GM19438 (cell line): Measurements from ENCODE around the gene RABEPK.
"Not testable (repeated sequence)": the region's sequence is repeated elsewhere in the genome, so short reads cannot be mapped to it uniquely, and the experiment has no call there.

Experiments used
- ATAC-seq: cut with Tn5 transposase; IDR thresholded peaks from one replicate; pipeline ENCODE4 v1.9.1; 2021; ENCODE audit warnings: low read depth; ENCODE audit not compliant: unreplicated experiment

RABEPK gene, protein sequence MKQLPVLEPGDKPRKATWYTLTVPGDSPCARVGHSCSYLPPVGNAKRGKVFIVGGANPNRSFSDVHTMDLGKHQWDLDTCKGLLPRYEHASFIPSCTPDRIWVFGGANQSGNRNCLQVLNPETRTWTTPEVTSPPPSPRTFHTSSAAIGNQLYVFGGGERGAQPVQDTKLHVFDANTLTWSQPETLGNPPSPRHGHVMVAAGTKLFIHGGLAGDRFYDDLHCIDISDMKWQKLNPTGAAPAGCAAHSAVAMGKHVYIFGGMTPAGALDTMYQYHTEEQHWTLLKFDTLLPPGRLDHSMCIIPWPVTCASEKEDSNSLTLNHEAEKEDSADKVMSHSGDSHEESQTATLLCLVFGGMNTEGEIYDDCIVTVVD

DNA sequence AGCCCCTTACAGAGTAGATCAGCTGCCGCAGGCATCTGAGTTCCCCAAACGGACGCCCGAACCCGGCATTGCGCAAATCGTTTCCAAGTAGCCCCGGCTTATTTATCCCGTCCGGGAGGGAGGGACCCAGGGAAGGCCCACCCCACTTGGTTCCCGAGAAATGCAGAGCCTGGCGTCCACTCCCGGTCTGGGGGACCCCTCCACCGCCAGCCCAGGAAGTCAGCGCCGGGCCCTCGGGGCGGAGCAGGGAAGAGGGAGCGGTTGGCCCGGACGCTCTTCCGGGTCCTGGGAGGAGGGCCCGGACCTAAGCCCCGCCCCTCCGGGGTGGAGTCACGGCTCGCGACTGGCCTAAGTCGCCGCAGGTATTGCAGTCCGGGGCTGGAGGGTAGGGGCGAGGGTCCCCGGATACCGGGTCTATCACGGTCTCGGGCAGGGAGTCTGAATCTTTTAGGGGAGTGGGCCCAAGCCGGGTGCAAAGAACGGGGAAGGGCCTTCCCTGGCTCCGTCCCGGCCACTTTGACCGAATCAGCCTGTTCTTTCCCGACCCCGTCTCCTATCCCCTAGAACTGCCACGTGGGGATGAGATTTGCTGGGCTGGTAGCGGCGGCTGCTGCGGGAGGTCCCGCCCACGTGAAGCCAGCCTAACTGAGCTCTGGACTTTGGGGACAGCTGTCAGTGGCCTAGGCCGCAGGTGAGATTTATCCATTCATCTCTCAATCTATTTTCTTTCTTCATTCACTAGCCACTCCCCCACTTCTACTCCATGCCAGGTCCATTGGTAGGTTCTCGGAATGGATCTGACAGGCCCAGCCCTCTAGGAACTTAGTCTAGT, at the start of gene RABEPK:
Gene RABEPK, plus strand, starts transcription at position 327 of the 832 bp plus-strand sequence. CDS start 2,472 bp downstream, outside the sequence.
- ATAC-seq, result peak; percentile 98

DNA sequence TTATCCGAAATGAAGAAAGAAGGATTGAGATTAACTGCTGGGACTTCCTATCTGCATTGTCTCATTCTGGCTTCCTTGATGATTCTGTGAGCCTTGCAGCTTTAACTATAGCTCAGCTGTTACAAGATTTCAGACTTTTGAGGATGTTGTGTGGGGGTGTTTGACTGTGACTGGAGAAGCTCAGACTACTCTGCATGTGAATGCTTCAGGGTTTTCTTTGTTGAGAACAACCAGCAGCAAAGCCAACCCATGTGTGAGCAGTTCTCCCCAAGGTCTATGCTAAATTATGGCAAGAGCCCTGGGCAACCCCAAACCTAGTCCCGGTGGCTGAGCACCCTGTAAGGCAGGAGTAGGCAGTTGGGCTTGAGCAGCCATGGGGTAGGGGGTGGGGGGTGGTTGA, 48.6 kb upstream of the RABEPK start:
- ATAC-seq, result no peak

DNA sequence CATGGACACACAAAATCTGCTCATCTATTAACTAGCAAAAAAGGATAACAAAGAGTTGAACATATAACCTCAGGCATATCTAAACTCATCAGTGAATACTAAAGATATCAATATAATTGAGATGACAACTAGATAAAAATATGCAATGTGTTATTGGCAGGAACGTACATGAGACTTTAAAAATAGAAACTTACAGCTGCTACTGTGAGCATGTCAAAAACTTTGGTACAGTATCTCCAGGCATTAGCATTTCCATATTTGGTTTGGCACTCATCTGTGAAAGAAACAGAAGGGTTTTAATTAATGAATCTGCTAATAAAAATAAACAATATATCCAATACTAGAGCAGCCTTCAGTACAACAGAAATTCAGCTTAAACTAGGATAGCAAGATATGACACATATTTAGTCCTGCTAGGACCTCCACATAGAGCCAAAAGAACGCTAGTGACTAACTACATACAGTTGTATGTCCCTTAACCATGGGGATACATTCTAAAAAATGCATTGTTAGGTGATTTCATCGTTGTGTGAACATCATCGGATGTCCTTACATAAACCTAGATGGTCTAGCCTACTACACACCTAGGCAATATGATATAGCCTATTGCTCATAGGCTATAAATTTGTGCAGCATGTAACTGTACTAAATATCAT, 46.5 kb upstream of the RABEPK start:
- no peak for ATAC-seq

DNA sequence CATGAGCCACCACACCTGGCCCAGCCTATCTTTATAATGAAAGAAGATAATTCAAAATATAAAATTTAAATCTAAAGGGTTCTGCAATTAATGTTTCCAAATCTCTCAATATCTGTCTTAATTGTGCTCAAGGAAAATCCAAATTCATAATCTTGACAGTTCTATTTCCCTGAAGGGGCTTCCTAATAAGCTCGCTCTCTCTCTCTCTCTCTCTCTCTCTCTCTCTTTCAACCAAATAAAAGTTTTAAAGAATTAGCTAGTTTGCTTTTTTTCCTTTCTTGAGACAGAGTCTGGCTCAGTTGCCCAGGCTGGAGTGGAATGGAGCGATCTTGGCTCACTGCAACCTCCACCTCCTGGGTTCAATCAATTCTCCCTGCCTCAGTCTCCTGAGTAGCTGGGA, 43.8 kb upstream of the RABEPK start:
- ATAC-seq, result no peak

DNA sequence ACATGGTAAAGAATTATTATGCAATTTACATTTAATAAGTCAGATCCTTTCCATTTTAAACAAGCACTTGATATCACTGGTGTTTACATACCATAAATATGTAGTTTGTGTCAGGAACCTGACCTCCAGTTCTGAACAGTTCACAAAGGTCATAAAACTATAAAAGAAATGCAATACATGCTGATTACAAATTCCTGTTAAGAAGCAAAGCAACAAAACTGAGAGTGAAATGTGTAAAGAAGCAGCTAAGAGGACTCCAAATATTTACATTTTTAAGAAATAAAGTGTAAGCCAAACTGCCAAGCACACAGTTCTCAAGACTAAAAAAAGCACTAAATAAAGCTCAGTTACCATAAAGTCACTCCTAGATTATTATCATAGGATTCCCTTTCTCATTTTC, 39.6 kb upstream of the RABEPK start:
- ATAC-seq, result no peak

DNA sequence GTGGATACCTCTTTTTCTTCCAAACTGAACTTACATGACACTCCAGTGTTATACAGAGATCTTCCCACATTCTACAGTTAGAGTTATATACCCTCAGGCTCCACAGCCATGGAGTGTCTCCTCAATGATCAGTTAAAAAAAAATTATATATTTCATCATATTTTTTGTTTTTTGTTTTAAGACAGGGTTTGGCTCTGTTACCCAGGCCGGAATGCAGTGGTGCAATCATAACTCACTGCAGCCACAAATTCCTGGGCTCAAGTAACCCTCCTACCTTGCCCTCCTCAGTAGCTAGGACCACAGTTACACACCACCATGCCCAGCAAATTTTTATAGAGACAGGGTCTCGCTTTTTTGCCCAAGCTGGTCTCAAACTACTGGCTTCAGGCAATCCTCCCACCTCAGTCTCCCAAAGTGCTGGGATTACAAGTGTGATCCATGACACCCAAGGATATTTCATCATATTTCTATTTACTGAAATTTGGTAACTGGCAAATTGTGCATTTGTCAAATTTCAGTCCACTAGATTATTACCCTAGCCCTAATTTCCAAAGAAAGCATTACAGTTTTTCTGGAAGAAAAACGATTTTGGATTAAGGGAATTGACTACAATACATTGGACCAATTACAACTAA, 38.9 kb upstream of the RABEPK start:
- ATAC-seq, result no peak

DNA sequence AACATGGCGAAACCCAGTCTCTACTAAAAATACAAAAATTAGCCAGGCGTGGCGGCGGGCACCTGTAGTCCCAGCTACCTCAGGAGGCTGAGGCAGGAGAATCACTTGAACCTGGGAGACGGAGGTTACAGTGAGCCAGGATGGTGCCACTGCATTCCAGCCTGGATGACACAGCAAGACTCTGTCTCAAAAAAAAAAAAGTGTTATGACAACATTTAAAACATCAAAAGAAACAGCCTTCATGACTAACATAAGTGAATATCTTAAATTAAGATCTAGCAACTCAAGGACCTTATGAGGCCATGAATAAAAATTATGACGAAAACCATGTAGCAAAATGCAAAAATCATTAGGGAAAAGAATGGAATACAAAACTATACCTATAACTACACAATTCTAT, 37.5 kb upstream of the RABEPK start:
- not testable (repeated sequence) for ATAC-seq

DNA sequence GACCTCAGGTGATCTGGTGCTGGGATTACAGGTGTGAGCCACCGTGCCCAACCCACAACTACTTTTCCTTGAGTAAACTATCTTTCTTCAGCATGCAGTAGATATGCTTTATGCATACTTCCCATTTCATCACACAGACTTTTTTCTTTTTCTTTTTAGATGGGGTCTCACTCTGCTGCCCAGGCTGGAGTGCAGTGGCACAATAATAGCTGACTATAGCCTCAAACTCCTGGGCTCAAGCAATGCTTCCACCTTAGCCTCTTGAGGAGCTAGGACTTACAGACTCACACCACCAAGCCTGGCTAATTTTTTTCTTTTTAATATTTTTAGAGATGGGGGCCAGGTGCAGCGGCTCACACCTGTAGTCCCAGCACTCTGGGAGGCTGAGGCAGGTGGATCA, 33.6 kb upstream of the RABEPK start:
- ATAC-seq, result no peak

DNA sequence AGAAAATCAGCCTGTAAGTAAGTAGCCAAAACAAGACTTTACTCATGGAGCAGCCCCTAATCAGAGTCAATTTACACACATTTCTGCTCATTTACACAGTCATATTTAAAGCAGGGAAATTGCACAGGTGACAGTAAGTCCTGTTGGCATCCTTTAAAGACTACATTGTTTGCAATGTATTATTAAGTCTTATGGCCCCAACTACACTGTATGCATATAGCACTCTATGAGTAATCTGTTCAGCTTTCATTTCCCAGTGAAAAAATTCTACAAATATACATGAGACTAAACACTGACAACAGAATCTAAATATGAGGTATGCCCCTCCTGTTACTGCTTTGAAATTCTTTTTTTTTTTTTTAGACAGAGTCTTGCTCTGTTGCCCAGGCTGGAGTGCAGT, 30.4 kb upstream of the RABEPK start:
- ATAC-seq, result no peak

DNA sequence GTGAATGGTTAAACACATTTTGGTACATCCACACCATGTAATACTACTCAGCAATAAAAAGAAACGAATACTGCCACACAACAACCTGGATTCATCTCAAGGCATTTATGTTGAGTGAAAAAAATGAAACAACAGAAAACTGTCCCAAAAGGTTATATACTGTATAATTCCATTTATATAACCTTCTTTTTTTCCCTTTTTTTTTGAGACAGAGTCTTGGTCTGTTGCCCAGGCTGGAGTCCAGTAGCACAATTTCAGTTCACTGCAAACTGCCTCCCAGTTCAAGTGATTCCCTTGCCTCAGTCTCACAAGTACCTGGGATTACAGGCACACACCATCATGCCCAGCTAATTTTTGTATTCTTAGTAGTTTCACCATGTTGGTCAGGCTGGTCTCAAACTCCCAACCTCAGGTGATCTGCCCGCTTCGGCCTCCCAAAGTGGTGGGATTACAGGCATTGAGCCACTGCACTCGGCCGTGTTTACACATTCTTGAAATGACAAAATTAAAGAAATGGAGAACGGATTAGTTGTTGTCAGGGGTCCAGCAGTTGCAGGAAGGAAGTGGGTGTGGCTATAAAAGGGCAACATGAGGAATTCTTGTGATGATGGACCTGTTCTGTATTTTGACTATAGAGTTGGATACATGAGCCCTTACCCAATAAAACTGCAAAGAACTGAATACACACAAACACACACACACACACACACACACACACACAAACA, 28.1 kb upstream of the RABEPK start:
- no peak for ATAC-seq

DNA sequence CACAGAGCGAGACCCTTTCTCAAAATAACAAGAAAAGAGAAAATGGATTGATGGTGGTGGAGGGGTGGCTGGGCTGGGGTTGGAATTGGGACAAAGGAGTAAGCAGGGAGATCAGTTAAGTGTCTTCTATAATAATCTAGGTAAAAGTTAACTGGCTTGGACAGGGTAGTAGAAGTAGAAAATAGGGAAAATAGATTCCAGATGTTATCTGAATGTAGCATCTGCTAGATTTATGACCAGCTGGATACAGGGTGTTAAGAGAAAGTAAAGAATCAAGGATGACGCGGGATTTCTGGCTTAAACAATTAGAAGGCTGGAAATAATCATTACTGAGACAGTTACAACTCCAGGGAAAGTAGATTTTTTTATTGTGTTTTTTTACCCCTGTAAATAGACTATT, 23.7 kb upstream of the RABEPK start:
- ATAC-seq, result no peak

DNA sequence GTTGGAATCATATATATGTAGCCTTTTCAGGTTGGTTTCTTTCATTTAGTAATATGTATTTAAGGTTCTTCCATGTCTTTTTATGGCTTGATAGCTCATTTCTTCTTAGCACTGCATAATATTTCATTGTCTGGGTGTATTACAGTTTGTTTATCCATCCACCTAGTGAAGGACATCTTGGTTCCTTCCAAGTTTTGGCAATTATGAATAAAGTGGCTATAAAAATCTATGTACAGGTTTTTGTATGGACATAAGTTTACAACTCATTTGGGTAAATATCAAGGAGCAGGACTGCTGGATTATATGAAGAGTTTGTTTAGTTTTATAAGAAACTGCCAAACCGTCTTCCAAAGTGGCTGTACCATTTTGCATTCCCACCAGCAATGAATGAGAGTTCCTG, 22.5 kb upstream of the RABEPK start:
- no peak for ATAC-seq

DNA sequence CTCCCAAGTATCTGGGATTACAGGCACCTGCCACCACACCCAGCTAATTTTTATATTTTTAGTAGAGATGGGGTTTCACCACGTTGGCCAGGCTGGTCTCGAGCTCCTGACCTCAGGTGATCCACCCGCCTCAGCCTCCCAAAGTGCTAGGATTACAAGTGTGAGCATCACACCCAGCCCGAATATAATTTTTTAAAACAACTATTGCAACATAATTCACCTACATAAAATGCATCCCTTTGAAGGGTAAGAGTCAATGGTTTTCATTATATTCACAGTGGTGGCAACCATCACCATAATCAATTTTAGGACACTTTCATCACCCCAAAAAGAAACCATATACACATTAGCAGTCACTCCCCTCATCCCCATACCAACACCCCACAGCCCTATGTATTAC, 20.6 kb upstream of the RABEPK start:
- not testable (repeated sequence) for ATAC-seq

DNA sequence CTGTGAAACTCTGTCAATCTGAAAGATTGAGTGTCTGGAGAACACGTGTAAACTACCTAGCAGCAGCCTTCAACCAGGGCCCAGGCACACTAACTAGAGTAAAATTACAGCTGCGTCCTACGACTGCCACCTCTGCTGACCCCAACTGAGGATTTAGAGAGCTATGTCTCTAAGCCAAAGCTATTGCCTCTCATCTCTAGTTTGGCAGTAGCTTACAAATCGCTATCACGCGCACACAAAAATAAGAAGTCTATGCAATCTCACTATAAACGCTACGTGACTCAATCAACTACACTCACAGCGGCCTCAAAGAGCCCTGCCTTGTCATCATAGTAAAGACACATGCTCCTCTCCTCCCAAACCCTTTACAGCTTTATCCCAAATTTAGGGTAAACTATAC, 19.5 kb upstream of the RABEPK start:
- ATAC-seq, result no peak

DNA sequence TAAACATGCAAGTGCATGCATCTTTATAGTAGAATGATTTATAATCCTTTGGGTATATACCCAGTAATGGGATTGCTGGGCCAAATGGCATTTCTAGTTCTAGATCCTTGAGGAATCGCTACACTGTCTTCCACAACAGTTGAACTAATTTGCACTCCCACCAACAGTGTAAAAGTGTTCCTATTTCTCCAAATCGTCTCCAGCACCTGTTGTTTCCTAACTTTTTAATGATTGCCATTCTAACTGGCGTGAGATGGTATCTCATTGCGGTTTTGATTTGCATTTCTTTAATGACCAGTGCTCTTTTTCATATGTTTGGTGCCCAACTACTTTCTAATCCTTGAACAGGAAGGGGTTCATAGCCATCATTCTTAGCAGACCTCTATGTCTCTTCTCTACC, 18.6 kb upstream of the RABEPK start:
- ATAC-seq, result not testable (repeated sequence)

DNA sequence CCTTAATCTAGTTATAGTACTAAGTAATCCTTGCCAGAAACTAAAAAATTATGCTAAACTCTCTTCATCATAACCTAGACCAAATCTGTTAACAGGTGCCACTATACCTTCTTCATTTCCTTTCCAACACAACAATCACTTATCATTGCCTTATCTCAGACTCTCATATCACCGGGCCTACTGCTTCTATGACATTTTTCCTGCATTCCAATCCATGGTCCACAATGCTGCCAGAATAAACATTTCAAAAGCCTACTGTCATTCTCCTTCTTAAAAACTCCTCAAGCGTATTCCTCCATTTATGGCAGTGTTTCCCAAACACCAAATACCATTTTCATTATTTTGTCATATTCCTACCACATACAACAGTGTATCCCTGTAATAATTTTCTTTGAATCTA, 17.3 kb upstream of the RABEPK start:
- ATAC-seq, result no peak

DNA sequence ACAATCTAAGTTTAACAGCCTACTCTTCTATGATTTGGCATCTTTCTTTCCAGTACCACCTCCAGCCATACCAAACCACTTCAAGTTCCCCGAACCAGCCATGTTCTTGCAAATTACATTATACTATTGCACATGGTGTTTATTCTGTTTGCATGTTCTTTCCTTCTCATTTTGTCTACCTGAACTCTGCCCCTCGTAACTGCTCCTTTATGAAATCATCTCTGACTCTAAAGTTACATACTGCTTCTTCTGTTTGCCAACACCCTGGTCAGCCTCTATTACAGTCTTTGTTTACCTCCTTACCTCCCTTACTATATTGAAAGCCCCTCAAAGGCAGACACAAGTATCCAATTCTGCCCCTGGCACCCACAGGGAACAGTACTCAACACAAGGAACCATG, 16.8 kb upstream of the RABEPK start:
- ATAC-seq, result no peak

DNA sequence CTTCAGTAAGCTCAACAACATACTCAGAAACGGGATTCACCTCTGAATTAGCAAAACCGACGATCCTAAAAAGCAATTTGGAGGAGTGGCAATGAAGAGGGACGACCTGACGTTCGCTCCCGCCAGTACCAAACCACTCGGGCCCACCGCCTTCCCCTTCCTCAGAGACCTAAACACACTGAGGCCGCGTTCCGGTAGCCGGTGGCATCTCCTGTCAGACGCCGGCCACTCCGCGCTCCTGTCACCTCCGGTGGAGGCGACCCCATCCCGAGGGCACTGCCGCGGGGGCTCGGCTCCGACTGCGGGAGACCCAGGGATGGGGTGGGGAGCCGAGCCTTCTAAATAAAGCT, 11.4 kb upstream of the RABEPK start:
- peak; percentile 6 for ATAC-seq

DNA sequence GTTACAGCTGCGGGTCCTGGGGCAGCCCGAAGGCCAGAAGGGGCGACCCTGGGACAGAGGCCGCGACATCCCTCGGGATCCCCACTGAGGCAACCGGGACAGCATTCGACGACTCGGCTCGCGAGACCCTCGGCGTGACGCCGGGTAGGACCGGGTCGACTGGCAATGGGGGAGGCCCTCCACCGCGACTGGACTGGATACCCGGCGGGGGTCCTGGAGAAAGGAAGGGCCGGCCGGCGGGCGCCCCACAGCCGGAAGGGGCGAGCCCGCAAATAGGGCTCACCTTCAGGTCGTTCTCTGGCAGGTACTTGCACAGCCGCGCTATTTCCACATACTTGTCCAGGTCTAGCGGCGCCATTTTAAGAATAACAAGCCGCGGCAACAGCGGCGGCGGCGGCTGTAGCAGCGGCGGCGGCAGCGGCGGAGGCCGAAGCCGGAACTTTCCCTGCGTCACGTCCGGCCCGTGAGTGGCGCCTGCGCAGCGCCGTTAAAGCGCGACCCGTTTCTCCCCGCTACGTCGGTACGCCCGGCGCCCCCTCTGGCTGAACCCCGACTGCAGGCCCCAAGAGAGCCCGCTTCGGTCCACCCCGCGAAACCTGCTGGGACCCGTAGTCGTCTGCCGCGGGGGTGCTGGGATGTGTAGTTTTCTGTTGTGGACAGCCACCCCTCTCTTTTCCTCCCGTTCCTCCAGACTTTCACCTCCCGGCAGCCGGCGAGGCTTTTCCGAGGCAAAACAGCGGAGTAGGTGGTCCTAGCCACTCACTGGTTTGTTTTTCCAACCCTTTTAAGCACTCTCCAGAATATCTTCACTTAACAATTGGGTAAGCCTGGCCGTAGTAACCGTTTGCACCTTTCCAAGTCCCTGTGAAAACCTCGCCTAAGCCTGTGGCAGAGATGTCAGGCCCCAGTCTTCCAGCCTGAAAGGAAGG, 10.7 kb upstream of the RABEPK start, which contains the start of gene PPP6C:
Gene PPP6C, minus strand, starts transcription at position 443 of the 929 bp plus-strand sequence. Its CDS starts 85 bp downstream, at position 358.
- ATAC-seq, result peak; percentile 97
